Measurements from ENCODE around the gene OSBP2. TPM values are rescaled to one million over a fixed set of nuclear protein-coding genes. Genes with fewer than 3 reads are reported as not detected.

Gene OSBP2
- total RNA-seq, 1 donor = 11.1 TPM

DNA sequence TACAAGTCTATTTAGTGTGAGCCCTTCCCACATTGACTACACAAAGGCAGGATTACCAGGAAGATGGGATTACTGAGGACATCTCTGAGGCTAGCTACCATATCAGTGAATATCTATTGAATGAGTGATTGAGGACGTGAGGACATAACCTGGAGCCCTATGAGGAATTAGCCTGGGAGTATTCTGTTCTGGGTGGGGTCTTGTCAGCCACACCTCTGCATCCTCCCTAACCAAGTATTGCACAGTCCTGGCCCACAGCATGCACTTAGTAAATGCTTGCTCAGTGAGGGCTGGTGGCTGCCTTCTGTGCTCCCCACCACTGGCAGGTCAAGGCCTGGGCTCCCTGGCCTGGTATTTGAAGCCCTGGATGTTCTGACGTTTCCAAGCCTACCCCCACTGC is 41.8 kb upstream of the OSBP2 start:
- no peak overlapping the region for H3K4me3 ChIP-seq (ENCODE audit: low read depth, low read length)
- TF ChIP-seq, protein P1, sequence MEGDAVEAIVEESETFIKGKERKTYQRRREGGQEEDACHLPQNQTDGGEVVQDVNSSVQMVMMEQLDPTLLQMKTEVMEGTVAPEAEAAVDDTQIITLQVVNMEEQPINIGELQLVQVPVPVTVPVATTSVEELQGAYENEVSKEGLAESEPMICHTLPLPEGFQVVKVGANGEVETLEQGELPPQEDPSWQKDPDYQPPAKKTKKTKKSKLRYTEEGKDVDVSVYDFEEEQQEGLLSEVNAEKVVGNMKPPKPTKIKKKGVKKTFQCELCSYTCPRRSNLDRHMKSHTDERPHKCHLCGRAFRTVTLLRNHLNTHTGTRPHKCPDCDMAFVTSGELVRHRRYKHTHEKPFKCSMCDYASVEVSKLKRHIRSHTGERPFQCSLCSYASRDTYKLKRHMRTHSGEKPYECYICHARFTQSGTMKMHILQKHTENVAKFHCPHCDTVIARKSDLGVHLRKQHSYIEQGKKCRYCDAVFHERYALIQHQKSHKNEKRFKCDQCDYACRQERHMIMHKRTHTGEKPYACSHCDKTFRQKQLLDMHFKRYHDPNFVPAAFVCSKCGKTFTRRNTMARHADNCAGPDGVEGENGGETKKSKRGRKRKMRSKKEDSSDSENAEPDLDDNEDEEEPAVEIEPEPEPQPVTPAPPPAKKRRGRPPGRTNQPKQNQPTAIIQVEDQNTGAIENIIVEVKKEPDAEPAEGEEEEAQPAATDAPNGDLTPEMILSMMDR (IDR thresholded peaks at IDR 0.05; ENCODE audit: insufficient read depth, low read length) = no peak
- no peak for DNase-seq (ENCODE audit: low read depth)

DNA sequence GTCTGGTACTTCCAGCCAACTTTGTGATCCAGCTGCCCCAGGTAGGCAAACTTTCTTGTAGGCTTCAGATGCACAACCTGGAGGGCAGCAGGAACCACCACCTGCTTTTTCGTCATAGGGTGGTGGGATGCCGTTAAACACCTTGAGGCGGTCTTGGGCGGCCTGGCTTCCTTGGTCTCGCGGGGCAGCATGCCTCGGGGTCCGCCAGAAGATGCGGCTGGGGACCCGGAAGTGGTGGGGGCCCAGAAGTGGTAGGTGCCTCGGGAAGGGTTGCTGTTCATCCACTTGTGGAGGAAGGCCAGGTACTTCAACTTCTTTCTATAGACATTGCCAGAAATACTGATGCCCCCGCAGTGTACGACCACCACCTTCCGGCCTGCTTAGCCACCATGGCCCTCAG is 40.3 kb upstream of the OSBP2 start:
- TF ChIP-seq, protein P1 (IDR thresholded peaks at IDR 0.05; ENCODE audit: insufficient read depth, low read length) = no peak

DNA sequence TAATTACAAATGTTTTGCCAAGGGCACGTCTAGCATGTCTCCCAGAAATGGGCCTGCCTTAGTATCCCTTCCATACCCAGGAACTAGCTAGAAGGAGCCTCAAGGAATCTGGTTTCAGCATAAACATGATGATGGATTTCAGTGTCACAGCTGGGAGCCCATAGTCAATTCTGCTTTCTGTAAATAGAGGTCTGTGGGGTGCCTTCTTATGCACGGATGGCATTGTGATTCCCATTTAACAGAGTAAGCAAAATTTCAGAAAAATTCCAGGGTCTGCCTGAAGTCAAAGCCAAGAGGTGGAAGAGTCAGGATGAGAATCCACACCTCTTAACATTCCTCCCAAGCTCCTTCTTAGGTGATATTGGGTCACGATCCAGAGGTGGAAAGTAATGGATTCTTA is 39.1 kb upstream of the OSBP2 start:
- no peak overlapping the region for H3K4me3 ChIP-seq (ENCODE audit: low read depth, low read length)
- TF ChIP-seq, protein P1 (IDR thresholded peaks at IDR 0.05; ENCODE audit: insufficient read depth, low read length) = no peak
- no peak for DNase-seq (ENCODE audit: low read depth)

More for the DNA sequence above, 40.3 kb upstream of the OSBP2 start:
- DNase-seq (ENCODE audit: low read depth) = no peak
- no peak overlapping the region for H3K4me3 ChIP-seq (ENCODE audit: low read depth, low read length)

DNA sequence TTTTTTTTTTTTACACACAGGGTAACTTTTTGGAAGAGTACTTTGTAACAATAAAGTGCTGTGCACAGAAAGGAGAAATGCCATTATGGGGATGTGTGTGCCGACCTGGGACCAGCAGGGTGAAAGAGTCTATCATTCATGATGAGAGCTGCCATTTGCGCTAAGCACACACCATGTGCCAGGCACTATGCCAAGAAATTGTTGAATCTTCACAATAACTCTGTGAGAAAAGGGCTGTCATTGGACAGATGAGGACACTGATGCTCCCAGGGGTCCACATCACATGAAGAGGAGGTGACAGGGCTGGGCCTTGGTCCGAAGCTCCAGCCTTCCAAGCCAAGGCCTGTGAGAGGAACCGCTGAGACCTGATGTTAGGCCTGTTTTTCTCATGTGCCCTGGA is 32.6 kb upstream of the OSBP2 start:
- TF ChIP-seq, protein P1 (IDR thresholded peaks at IDR 0.05; ENCODE audit: insufficient read depth, low read length) = no peak
- H3K4me3 ChIP-seq (ENCODE audit: low read depth, low read length) = no peak overlapping the region

DNA sequence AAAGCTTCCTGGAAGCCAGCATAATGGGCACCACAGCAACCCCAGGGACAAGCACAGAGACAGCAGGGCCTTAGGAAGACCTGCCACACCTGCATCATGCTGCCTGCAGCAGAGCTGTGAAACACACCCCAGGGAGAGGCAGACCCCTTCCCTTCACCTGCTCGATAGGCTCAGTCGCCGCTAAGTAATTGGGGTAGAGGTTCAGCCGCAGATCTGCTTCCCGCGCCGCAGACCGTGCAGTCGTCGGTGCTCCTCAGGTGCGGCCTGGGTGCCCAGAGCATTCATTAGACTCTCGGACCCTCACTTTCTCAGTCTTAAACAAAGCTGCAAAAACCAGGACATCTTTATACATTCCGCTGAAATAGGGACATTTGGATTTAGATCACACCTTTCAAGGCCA is 29.9 kb upstream of the OSBP2 start:
- TF ChIP-seq, protein P1 (IDR thresholded peaks at IDR 0.05; ENCODE audit: insufficient read depth, low read length) = no peak
- no peak overlapping the region for H3K4me3 ChIP-seq (ENCODE audit: low read depth, low read length)
- DNase-seq (ENCODE audit: low read depth) = no peak

More for the DNA sequence above, 32.6 kb upstream of the OSBP2 start:
- DNase-seq (ENCODE audit: low read depth) = no peak

DNA sequence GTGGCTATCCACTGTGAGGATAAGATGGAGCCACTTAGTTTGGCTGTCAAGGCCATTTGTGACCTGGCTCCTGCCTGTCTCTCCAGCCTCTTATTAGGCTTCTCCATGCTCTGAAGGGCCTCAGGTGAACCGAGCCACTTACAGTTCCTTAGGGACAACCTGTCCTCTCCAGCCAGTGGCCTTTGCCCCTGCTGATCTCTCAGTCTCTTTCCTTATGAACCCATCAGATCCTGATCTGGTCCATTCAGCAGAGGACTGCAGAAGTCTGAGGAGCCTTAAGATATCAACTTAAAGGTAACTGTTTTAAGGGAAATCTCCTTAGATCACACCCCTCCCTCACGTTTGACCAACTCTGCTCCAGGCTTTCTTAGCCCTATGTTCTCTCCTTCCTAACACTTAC is 29.4 kb upstream of the OSBP2 start:
- TF ChIP-seq, protein P1 (IDR thresholded peaks at IDR 0.05; ENCODE audit: insufficient read depth, low read length) = no peak
- DNase-seq (ENCODE audit: low read depth) = no peak
- H3K4me3 ChIP-seq (ENCODE audit: low read depth, low read length) = no peak overlapping the region

DNA sequence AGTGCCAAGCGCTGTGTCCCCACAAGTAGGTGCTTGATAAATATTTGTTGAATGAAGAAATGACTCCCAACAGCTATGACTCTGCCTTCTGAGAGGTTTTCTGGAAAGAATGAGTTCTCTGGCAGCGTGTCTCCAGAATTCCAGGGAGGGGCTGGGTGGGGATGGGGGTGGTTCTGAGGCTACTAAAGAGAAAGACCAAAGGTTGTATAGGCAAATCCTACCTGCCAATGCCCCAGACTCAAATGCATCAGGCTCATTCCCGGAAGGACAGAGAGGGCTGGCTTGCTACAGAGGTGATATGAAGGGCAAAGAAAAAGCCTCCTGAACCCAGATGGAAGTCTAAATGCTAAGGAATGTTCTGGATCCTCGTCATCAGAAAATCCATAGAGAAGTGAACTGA is 28.9 kb upstream of the OSBP2 start:
- TF ChIP-seq, protein P1 (IDR thresholded peaks at IDR 0.05; ENCODE audit: insufficient read depth, low read length) = no peak
- no peak overlapping the region for H3K4me3 ChIP-seq (ENCODE audit: low read depth, low read length)
- no peak for DNase-seq (ENCODE audit: low read depth)
